Osteocyte (in vitro differentiated cells): Measurements from ENCODE around the gene APOBEC3A. TPM values are rescaled to one million over a fixed set of nuclear protein-coding genes. Genes with fewer than 3 reads are reported as not detected.
"Not testable (repeated sequence)": the region's sequence is repeated elsewhere in the genome, so short reads cannot be mapped to it uniquely, and the experiment has no call there.

Experiments
- DNase-seq: peaks from one replicate; pipeline ENCODE4 v3.0.0; 2021; ENCODE audit warnings: mixed read lengths; ENCODE audit not compliant: unreplicated experiment; ENCODE audit errors: extremely low spot score
- H3K27ac Mint-ChIP-seq: one replicate; pipeline ENCODE4 v1.8.0; 2021; ENCODE audit warnings: mild to moderate bottlenecking, mixed read lengths; ENCODE audit not compliant: unreplicated experiment
- H3K27me3 Mint-ChIP-seq: one replicate; pipeline ENCODE4 v1.8.0; 2021; ENCODE audit warnings: mixed read lengths; ENCODE audit not compliant: unreplicated experiment
- H3K36me3 Mint-ChIP-seq: one replicate; pipeline ENCODE4 v1.8.0; 2021; ENCODE audit warnings: mixed read lengths; ENCODE audit not compliant: unreplicated experiment
- H3K4me1 Mint-ChIP-seq: one replicate; pipeline ENCODE4 v1.8.0; 2021; ENCODE audit warnings: mixed read lengths; ENCODE audit not compliant: unreplicated experiment
- H3K4me3 Mint-ChIP-seq: one replicate; pipeline ENCODE4 v1.8.0; 2021; ENCODE audit warnings: mild to moderate bottlenecking, moderate library complexity, mixed read lengths; ENCODE audit not compliant: unreplicated experiment
- H3K9me3 Mint-ChIP-seq: one replicate; pipeline ENCODE4 v1.8.0; 2021; ENCODE audit warnings: mixed read lengths; ENCODE audit not compliant: unreplicated experiment
- total RNA-seq: library from RNA; stranded (reverse); gene quantifications from 2 replicates; pipeline ENCODE4 v1.2.1, GENCODE V29; 2021
- TF ChIP-seq, protein P1 (sequence below): fragments of 200-600 bp; sonication (generic); IDR thresholded peaks from 2 replicates; pipeline ENCODE4 v1.5.0; 2021; ENCODE audit warnings: antibody characterized with exemption, mild to moderate bottlenecking, moderate library complexity

Gene APOBEC3A
- total RNA-seq, 1 donor from 2014 or later, result not detected

DNA sequence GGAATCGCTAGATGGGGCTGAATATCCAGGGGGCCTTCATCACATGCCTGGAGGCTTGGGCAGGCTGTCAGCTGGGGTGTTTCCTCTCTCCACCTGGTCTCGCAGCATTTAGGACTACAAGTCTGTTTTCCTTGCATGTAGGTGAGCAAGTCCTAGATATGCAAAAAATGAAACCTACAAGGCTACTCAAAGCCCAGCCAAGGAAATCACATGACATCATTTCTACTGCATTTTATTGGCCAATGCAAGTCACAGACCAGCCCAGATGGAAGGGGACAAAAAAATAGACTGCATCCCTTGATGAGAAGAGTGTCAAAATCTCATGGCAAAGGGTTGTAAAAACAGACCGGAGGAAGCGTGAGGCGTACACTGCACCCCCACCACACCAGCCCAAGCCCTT is 15.1 kb downstream of the APOBEC3A start:
- DNase-seq, result no peak
- Mint-ChIP-seq H3K4me3 (no peak overlapping the region), H3K27me3 (peaks cover 32% of the 10 kb centered on the region), H3K9me3 (peaks cover 4% of the 10 kb centered on the region), H3K27ac (no peak overlapping the region), H3K36me3 (no peaks in the 10 kb centered on the region), H3K4me1 (no peaks in the 10 kb centered on the region)
- TF ChIP-seq, protein P1, sequence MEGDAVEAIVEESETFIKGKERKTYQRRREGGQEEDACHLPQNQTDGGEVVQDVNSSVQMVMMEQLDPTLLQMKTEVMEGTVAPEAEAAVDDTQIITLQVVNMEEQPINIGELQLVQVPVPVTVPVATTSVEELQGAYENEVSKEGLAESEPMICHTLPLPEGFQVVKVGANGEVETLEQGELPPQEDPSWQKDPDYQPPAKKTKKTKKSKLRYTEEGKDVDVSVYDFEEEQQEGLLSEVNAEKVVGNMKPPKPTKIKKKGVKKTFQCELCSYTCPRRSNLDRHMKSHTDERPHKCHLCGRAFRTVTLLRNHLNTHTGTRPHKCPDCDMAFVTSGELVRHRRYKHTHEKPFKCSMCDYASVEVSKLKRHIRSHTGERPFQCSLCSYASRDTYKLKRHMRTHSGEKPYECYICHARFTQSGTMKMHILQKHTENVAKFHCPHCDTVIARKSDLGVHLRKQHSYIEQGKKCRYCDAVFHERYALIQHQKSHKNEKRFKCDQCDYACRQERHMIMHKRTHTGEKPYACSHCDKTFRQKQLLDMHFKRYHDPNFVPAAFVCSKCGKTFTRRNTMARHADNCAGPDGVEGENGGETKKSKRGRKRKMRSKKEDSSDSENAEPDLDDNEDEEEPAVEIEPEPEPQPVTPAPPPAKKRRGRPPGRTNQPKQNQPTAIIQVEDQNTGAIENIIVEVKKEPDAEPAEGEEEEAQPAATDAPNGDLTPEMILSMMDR, result no peak

DNA sequence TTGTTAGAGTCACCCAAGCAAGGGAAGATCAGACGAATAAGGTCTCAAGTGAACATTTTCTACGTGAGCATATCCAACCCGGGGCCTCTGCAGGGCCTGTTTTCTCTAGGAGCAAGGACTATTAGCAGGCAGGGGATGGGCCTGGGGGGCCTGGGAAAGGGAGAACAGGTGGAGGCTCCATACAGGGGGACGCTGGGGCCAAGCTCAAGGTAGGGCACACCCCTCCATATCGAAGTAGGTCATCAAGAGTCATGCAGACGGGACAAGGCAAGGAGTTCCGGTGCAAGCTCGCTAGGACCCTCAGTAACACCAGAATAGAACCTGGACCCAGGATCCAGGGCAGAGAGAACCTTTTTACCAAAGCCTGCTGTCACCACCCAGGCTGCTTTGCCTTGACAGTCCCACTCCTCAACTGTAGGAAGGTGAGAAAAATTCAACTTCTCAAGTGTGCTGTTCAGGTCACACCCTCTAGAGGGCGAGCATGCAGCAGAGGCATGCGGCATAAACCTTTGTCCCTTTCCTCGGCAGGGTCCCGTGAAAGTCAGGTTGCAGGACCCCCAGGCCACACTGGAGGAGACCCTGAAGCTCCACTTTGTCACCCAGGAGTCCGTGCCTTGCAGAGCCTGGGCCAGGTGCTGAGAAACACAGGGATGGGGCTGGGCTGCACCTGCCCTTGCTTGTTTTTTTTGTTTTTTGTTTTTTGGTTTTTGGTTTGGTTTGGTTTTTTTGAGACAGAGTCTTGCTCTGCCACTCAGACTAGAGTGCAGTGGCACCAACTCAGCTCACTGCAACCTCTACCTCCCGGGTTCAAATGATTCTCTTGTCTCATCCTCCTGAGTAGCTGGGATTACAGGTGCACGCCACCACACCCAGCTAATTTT is 16.1 kb downstream of the APOBEC3A start:
- no peaks in the 10 kb centered on the region for H3K36me3 Mint-ChIP-seq
- H3K27ac Mint-ChIP-seq, result no peak overlapping the region
- peaks cover 4% of the 10 kb centered on the region for H3K9me3 Mint-ChIP-seq
- H3K4me3 Mint-ChIP-seq, result no peak overlapping the region
- TF ChIP-seq, protein P1, result peak; percentile 75
- no peak for DNase-seq
- H3K4me1 Mint-ChIP-seq, result no peaks in the 10 kb centered on the region
- H3K27me3 Mint-ChIP-seq, result peaks cover 29% of the 10 kb centered on the region

DNA sequence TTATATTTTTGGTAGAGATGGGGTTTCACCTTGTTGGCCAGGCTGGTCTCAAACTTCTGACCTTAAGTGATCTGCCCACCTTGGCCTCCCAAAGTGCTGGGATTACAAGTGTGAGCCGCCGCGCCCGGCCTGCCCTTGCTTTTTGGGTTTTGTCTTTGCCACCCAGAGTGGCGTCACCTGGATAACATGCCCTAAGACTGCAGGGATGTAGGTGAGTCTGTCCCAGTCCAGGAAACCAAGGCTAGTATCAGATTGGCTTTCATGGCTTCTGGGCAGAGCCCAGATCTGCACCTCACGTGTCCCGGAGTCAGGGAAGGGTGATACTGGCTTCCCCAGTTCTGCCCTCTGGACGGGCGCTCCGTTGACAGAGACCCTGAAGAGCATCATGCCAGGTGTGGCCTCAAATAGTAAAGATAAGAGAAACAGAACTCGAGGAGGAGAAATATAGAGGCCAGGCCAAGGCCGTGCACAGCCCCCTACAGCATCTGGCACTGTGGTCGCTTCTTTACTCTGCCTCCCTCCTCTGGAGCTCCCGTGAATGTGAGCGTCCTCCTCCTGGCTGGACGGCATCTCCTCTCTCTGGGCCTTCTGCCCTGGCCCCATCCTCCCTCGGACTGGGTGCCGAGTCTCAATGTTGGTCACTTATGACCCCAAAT is 16.9 kb downstream of the APOBEC3A start:
- no peak overlapping the region for H3K27ac Mint-ChIP-seq
- no peak for DNase-seq
- H3K36me3 Mint-ChIP-seq, result no peaks in the 10 kb centered on the region
- no peak overlapping the region for H3K4me3 Mint-ChIP-seq
- TF ChIP-seq, protein P1, result no peak
- peaks cover 4% of the 10 kb centered on the region for H3K9me3 Mint-ChIP-seq
- H3K4me1 Mint-ChIP-seq, result no peaks in the 10 kb centered on the region
- peaks cover 26% of the 10 kb centered on the region for H3K27me3 Mint-ChIP-seq

DNA sequence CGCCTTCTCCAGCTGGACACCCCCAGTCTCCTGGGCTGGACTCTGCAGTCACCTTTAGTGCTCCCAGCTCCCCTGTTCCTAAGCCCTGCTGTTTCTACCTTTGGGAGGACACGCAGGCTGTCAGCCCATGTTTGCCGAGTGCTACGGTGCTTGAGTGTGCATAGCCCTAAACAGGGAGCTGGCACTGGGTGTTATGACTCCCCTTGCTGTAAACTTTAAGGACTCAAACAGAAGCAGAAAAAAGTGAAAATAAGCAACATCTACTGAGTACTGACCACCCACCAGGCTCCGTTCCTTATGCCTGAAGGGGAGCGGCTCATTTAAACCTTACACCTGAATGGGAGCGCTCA is 17.4 kb downstream of the APOBEC3A start:
- no peaks in the 10 kb centered on the region for H3K36me3 Mint-ChIP-seq
- no peak overlapping the region for H3K4me3 Mint-ChIP-seq
- TF ChIP-seq, protein P1, result no peak
- H3K27me3 Mint-ChIP-seq, result peaks cover 24% of the 10 kb centered on the region
- DNase-seq, result no peak
- peaks cover 4% of the 10 kb centered on the region for H3K9me3 Mint-ChIP-seq
- no peaks in the 10 kb centered on the region for H3K4me1 Mint-ChIP-seq
- no peak overlapping the region for H3K27ac Mint-ChIP-seq

DNA sequence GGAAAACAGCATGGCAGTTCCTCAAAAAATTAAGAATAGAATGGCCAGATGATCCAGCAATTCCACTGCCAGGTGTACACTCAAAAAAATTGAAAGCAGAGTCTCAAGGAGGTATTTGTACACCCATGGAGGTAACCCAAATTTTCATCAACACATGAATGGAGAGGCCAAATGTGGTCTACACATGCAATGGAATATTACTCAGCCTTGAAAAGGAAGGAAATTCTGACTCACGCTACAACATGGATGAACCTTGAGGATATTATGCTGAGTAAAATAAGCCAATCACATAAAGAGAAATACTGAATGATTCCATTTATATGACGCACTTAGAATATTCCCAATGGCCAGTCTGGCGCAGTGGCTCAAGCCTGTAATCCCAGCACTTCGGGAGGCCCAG is 19.9 kb downstream of the APOBEC3A start:
- H3K9me3 Mint-ChIP-seq, H3K4me3 Mint-ChIP-seq, H3K4me1 Mint-ChIP-seq, H3K27me3 Mint-ChIP-seq, H3K27ac Mint-ChIP-seq, DNase-seq, H3K36me3 Mint-ChIP-seq: not testable (repeated sequence)

DNA sequence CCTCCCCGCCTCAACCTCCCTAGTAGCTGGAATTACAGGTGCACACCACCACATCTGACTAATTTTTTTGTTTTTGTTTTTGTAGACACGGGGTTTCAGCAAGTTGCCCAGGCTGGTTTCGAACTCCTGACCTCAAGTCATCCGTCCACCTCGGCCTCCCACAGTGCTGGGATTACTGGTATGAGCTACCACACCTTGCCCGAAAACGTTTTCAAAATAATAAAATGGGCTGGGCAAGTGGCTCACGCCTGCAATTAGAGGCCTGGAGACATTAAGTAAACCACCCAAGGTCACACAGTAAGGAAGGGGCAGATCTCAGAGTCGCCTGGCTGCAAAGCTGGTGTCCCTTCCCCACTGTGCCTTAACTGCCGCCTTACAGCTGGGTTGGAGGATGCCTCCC is 23.2 kb downstream of the APOBEC3A start:
- not testable (repeated sequence) for DNase-seq, H3K9me3 Mint-ChIP-seq, H3K27me3 Mint-ChIP-seq, H3K4me3 Mint-ChIP-seq, H3K27ac Mint-ChIP-seq, H3K36me3 Mint-ChIP-seq
- H3K4me1 Mint-ChIP-seq, result peaks cover 13% of the 10 kb centered on the region
